Hepatocyte (in vitro differentiated cells): ENCODE results near the gene LRRC47. TPM values are rescaled to one million over a fixed set of nuclear protein-coding genes. Genes with fewer than 3 reads are reported as not detected.

Experiments used
- DNase-seq: peaks from one replicate; pipeline ENCODE4 v3.0.0-alpha.2; 2016; ENCODE audit warnings: low spot score
- H2AFZ ChIP-seq: fragments of 200-600 bp; sonication (generic); 2 replicates; pipeline ENCODE4 v1.6.0; 2016; ENCODE audit warnings: antibody characterized with exemption, mild to moderate bottlenecking
- H3K27ac ChIP-seq: fragments of 200-600 bp; sonication (generic); 2 replicates; pipeline ENCODE4 v1.5.1; 2016; ENCODE audit warnings: mild to moderate bottlenecking
- H3K27me3 ChIP-seq: fragments of 200-600 bp; sonication (generic); 2 replicates; pipeline ENCODE4 v1.6.1; 2016
- H3K36me3 ChIP-seq: fragments of 200-600 bp; sonication (generic); replicated peaks from 2 replicates; pipeline ENCODE4 v1.5.1; 2016; ENCODE audit warnings: low read depth; ENCODE audit not compliant: insufficient read depth
- H3K4me1 ChIP-seq: fragments of 200-600 bp; sonication (generic); 2 replicates; pipeline ENCODE4 v1.5.1; 2016; ENCODE audit warnings: mild to moderate bottlenecking, moderate library complexity; ENCODE audit not compliant: insufficient read depth
- H3K4me2 ChIP-seq: fragments of 200-600 bp; sonication (generic); 2 replicates; pipeline ENCODE4 v1.6.0; 2016
- H3K4me3 ChIP-seq: fragments of 200-600 bp; sonication (generic); 2 replicates; pipeline ENCODE4 v1.5.1; 2016; ENCODE audit warnings: mild to moderate bottlenecking
- H3K79me2 ChIP-seq: fragments of 200-600 bp; sonication (generic); 2 replicates; pipeline ENCODE4 v1.6.0; 2017; ENCODE audit warnings: mild to moderate bottlenecking
- H3K9me2 ChIP-seq: fragments of 200-600 bp; sonication (generic); replicated peaks from 2 replicates; pipeline ENCODE4 v1.6.0; 2017; ENCODE audit warnings: mild to moderate bottlenecking; ENCODE audit not compliant: insufficient read depth
- H3K9me3 ChIP-seq: fragments of 200-600 bp; sonication (generic); 2 replicates; pipeline ENCODE4 v1.5.1; 2016; ENCODE audit warnings: low read depth, mild to moderate bottlenecking
- H4K20me1 ChIP-seq: fragments of 200-600 bp; sonication (generic); 2 replicates; pipeline ENCODE4 v1.6.0; 2016; ENCODE audit warnings: mild to moderate bottlenecking; ENCODE audit not compliant: insufficient read depth, poor library complexity, severe bottlenecking
- EZH2 ChIP-seq: fragments of 200-600 bp; sonication (generic); IDR thresholded peaks from 2 replicates; pipeline ENCODE4 v1.6.1; 2016; ENCODE audit warnings: antibody characterized with exemption, mild to moderate bottlenecking, borderline replicate concordance
- EZH2phosphoT487 ChIP-seq: fragments of 200-600 bp; sonication (generic); IDR thresholded peaks from one replicate; pipeline ENCODE4 v1.6.1; 2018; ENCODE audit warnings: antibody characterized with exemption, mild to moderate bottlenecking, low read depth, moderate library complexity; ENCODE audit not compliant: unreplicated experiment, severe bottlenecking
- WGBS: methylation state at CpG from one replicate; pipeline ENCODE4 v1.1.6; 2016; ENCODE audit warnings: low lambda C conversion rate; ENCODE audit errors: missing lambda C conversion rate; 5-methylcytosine and 5-hydroxymethylcytosine counted together
- polyA plus RNA-seq: library from polyadenylated mRNA; unstranded; fragments of >200 nt; fragmentation: Nextera tagmentation; extraction: Ambion mirVana; gene quantifications from 2 replicates; pipeline ENCODE4 v1.2.1, GENCODE V29; 2016
- total RNA-seq: library from RNA; depleted of rRNA; stranded (reverse); fragments of >200 nt; gene quantifications from 2 replicates; pipeline ENCODE4 v1.2.3, GENCODE V29; 2014
- TF ChIP-seq, protein P1 (sequence below): fragments of 200-600 bp; sonication (generic); IDR thresholded peaks from 2 replicates; pipeline ENCODE4 v1.5.1; 2016; ENCODE audit warnings: antibody characterized with exemption, mild to moderate bottlenecking; ENCODE audit not compliant: poor library complexity

LRRC47 gene
- total and polyA plus RNA-seq, 2 experiments from 2014 or later: 36.2 to 38.8 TPM

DNA sequence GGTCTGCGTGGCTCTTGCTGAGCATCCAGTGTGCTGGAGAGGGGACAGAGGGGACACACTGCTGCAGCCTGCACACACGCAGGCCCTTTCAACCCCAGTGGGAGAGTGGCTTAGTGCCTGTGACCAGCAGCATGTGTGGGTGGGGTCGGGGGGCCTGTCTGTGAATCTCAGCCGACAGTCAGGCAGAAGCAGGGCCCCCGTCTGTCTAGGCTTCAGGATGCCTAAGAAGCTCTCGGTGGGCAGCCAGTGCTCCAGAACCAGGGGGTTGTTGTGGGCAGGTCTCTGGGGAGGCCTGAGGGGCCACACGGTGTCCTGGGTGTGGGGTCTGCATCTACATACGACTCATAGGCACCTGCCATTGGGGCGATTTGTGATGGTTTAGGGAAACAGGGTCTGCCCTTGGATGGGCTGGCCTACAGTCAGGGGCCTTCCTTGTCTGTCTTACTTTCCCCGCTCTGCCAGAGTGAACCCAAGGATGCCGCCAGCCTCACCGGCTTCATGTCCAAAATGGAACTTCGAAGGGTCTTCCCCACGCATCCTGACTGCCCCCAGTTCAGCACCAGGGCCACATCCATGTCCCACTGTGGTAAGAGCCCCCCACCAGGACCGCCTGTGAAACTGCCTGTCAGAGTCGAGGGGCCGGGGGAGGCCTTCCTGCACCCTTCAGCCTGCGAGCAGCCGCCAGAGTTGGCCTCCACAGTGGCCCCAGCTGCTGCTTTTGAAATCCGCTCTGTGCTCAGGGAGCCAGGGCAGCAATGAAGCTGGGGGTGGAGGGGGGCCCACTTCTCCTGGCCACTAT is 42.4 kb downstream of the LRRC47 start:
- no peak overlapping the region for H3K4me2 ChIP-seq
- no peaks in the 10 kb centered on the region for H3K79me2 ChIP-seq
- no peaks in the 10 kb centered on the region for H3K9me2 ChIP-seq
- no peaks in the 10 kb centered on the region for H3K36me3 ChIP-seq
- WGBS: 93% methylated on average over 19 of the region's 20 CpGs
- H3K27me3 ChIP-seq: no peaks in the 10 kb centered on the region
- DNase-seq: no peak
- no peaks in the 10 kb centered on the region for H3K9me3 ChIP-seq
- no peak overlapping the region for H2AFZ ChIP-seq
- no peaks in the 10 kb centered on the region for H4K20me1 ChIP-seq
- H3K27ac ChIP-seq: no peak overlapping the region
- H3K4me3 ChIP-seq: no peak overlapping the region
- TF ChIP-seq, protein P1, sequence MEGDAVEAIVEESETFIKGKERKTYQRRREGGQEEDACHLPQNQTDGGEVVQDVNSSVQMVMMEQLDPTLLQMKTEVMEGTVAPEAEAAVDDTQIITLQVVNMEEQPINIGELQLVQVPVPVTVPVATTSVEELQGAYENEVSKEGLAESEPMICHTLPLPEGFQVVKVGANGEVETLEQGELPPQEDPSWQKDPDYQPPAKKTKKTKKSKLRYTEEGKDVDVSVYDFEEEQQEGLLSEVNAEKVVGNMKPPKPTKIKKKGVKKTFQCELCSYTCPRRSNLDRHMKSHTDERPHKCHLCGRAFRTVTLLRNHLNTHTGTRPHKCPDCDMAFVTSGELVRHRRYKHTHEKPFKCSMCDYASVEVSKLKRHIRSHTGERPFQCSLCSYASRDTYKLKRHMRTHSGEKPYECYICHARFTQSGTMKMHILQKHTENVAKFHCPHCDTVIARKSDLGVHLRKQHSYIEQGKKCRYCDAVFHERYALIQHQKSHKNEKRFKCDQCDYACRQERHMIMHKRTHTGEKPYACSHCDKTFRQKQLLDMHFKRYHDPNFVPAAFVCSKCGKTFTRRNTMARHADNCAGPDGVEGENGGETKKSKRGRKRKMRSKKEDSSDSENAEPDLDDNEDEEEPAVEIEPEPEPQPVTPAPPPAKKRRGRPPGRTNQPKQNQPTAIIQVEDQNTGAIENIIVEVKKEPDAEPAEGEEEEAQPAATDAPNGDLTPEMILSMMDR: no peak
- TF ChIP-seq EZH2 (no peak), EZH2phosphoT487 (no peak)
- peaks cover 6% of the 10 kb centered on the region for H3K4me1 ChIP-seq

DNA sequence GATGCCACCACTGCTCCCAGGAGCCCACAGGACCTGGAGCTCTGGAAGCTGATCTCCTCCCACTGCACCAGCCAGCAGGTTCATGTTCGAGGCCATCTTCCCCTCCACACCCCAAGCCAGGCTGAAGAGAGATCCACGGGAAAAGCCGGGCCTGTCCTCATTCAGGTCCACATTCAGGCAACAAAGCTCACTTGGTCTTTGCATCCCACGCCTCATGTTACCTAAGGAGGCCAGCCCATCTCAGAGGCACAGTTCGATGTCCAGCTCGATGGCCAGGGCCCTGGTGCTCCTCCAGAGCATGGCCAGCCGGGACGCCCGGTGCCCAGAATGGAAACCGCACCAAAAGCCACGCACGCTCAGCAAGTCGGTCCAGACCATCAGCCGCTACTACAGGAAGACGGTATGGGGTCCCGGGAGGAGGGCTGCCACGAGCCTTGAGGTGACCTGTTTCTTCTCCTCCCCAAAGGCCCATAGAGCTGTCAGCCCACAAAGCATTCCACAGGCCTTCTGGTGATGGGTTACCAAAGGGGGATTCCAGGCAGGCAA is 43.8 kb downstream of the LRRC47 start, which contains the start of gene CCDC27:
Gene CCDC27, plus strand, starts transcription at position 51 of the 546 bp plus-strand sequence. Its CDS starts 32 bp downstream, at position 83.
- peak within 1 kb of the TSS; percentile 58 for H3K27ac ChIP-seq
- H3K9me2 ChIP-seq: no peaks in the 10 kb centered on the region
- WGBS: 91% methylated on average over 17 of the region's 17 CpGs
- peak within 1 kb of the TSS; percentile 62 for H3K4me2 ChIP-seq
- H3K4me1 ChIP-seq: peaks cover 6% of the 10 kb centered on the region
- H3K79me2 ChIP-seq: no peaks in the 10 kb centered on the region
- TF ChIP-seq EZH2 (no peak), EZH2phosphoT487 (no peak)
- TF ChIP-seq, protein P1: no peak
- H2AFZ ChIP-seq: no peak within 1 kb of the TSS
- DNase-seq: no peak
- H4K20me1 ChIP-seq: no peaks in the 10 kb centered on the region
- H3K36me3 ChIP-seq: no peaks in the 10 kb centered on the region
- no peak within 1 kb of the TSS for H3K4me3 ChIP-seq
- no peaks in the 10 kb centered on the region for H3K27me3 ChIP-seq
- no peaks in the 10 kb centered on the region for H3K9me3 ChIP-seq

DNA sequence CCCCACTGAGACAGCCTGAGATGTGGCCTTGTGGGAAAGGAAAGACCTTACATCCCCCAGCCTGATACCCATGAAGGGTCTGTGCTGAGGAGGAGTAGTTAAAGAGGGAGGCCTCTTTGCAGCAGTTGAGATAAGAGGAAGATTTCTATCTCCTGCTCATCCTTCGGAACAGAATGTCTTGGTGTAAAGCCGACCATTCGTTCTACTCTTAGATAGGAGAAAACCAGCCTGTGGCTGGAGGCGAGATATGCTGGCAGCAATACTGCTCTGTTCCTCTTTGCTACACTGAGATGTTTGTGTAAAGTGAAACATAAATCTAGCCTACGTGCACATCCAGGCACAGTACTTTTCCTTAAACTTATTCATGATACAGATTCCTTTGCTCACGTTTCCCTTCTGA is 45.6 kb downstream of the LRRC47 start:
- Histone ChIP-seq H3K9me2 (no peaks in the 10 kb centered on the region), H3K4me1 (peaks cover 6% of the 10 kb centered on the region), H3K27me3 (no peaks in the 10 kb centered on the region), H3K9me3 (no peaks in the 10 kb centered on the region), H4K20me1 (no peaks in the 10 kb centered on the region), H2AFZ (no peak overlapping the region), H3K4me3 (no peak overlapping the region), H3K79me2 (peaks cover 9% of the 10 kb centered on the region), H3K36me3 (no peaks in the 10 kb centered on the region), H3K27ac (peak overlapping the region; percentile 58), H3K4me2 (peak overlapping the region; percentile 62)
- TF ChIP-seq EZH2phosphoT487 (no peak), EZH2 (no peak)
- TF ChIP-seq, protein P1: no peak
- DNase-seq: no peak
- 42% methylated on average over 6 of the region's 6 CpGs for WGBS
